Right atrium auricular region (tissue), 2 donors: ENCODE measurements around the gene CASP9. TPM values are rescaled to one million over a fixed set of nuclear protein-coding genes. Genes with fewer than 3 reads are reported as not detected.

ENCODE experiments used
- DNase-seq: peaks from one replicate; pipeline ENCODE4 v3.0.0-alpha.2; 2019; ENCODE audit warnings: low spot score
- H3K27ac ChIP-seq, 2 donors: fragments of 200-600 bp; sonication (generic); 1 replicate in 1 of 2; 2 replicates in 1 of 2; pipeline ENCODE4 v1.5.1; 2016 to 2019
- H3K27me3 ChIP-seq, 2 donors: fragments of 200-600 bp; sonication (generic); one replicate each; pipeline versions ENCODE4 v1.5.1 to v1.6.0; 2017 to 2019
- H3K36me3 ChIP-seq: fragments of 200-600 bp; sonication (generic); one replicate; pipeline ENCODE4 v1.5.1; 2016
- H3K4me1 ChIP-seq, 2 donors: fragments of 200-600 bp; sonication (generic); one replicate each; pipeline versions ENCODE4 v1.5.1 to v1.6.0; 2017 to 2019
- H3K4me3 ChIP-seq, 2 donors: fragments of 200-600 bp; sonication (generic); 1 replicate in 1 of 2; 2 replicates in 1 of 2; pipeline ENCODE4 v1.5.1; 2017 to 2019; ENCODE audit warnings: mild to moderate bottlenecking in 1 of 2, moderate library complexity in 1 of 2
- H3K9me3 ChIP-seq, 2 donors: fragments of 200-600 bp; sonication (generic); one replicate each; pipeline ENCODE4 v1.5.1; 2019
- total RNA-seq, 2 donors: library from RNA; depleted of rRNA; stranded (reverse); fragments of >200 nt; gene quantifications; one replicate each; pipeline ENCODE4 v1.1.0, GENCODE V29; 2016
- TF ChIP-seq, protein P1 (sequence below), 2 donors: fragments of 200-600 bp; sonication (generic); IDR thresholded peaks; one replicate each; pipeline ENCODE4 v1.5.1; 2019; ENCODE audit warnings: antibody characterized with exemption in 2 of 2

CASP9 gene
- total RNA-seq, 2 donors from 2014 or later: 6.8 to 11.9 TPM

DNA sequence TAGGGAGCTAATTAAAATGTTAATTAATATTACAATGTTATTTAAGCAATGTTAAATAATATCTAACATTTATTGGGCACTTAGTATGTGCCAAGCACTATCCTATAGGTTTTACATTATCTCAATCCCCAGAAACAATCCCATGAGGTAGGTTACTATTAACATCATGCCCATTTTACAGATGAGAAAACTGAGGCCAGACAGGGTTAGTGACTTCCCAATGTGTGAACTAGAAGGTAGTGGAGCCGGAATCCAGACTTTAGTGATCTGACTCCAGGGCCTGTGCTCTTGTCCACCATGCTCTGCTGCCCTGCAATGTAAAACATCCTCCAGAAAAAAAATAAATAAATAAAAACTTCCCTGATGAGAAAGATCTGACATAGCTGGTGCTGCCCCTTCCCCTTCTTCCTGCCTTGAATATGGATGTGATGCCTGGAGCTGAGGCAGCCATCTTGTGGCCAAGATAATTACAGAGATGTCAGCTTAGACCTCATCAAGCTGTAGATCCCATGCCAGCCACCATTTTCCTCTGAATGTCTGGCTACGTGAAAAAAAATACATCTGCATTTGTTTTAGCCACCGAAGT is 75.0 kb downstream of the CASP9 start:
- H3K9me3 ChIP-seq: no peaks in the 10 kb centered on the region
- no peak for DNase-seq
- H3K4me1 ChIP-seq: no peaks in the 10 kb centered on the region
- no peak overlapping the region for H3K27ac ChIP-seq
- no peaks in the 10 kb centered on the region for H3K27me3 ChIP-seq
- no peaks in the 10 kb centered on the region for H3K36me3 ChIP-seq
- TF ChIP-seq, protein P1, sequence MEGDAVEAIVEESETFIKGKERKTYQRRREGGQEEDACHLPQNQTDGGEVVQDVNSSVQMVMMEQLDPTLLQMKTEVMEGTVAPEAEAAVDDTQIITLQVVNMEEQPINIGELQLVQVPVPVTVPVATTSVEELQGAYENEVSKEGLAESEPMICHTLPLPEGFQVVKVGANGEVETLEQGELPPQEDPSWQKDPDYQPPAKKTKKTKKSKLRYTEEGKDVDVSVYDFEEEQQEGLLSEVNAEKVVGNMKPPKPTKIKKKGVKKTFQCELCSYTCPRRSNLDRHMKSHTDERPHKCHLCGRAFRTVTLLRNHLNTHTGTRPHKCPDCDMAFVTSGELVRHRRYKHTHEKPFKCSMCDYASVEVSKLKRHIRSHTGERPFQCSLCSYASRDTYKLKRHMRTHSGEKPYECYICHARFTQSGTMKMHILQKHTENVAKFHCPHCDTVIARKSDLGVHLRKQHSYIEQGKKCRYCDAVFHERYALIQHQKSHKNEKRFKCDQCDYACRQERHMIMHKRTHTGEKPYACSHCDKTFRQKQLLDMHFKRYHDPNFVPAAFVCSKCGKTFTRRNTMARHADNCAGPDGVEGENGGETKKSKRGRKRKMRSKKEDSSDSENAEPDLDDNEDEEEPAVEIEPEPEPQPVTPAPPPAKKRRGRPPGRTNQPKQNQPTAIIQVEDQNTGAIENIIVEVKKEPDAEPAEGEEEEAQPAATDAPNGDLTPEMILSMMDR (IDR thresholded peaks at IDR 0.05): no peak
- no peak overlapping the region for H3K4me3 ChIP-seq

DNA sequence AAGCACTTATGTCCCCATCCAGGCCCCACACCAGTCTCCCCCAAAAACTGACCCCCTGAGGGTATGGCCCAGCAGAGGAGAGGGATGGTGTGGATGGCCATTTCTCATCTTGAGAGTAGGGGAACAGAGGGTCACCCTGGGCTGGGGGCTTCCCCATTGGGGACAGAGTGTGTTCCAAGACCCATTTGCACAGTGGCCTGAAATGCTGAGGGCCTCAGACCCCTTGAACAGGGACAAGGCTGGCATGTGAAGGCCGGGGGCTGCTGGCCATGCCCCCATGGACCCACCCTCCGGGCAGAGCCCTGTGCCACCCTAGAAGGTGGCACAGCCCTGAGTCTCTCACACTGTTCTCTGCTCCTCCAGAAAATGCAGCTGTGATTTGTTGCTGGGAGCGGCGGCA is 77.8 kb downstream of the CASP9 start:
- TF ChIP-seq, protein P1 (IDR thresholded peaks at IDR 0.05): no peak
- no peaks in the 10 kb centered on the region for H3K36me3 ChIP-seq
- H3K9me3 ChIP-seq: no peaks in the 10 kb centered on the region
- no peak overlapping the region for H3K4me3 ChIP-seq
- H3K27me3 ChIP-seq: no peaks in the 10 kb centered on the region
- no peak for DNase-seq
- H3K4me1 ChIP-seq: no peaks in the 10 kb centered on the region
- H3K27ac ChIP-seq: no peak overlapping the region

DNA sequence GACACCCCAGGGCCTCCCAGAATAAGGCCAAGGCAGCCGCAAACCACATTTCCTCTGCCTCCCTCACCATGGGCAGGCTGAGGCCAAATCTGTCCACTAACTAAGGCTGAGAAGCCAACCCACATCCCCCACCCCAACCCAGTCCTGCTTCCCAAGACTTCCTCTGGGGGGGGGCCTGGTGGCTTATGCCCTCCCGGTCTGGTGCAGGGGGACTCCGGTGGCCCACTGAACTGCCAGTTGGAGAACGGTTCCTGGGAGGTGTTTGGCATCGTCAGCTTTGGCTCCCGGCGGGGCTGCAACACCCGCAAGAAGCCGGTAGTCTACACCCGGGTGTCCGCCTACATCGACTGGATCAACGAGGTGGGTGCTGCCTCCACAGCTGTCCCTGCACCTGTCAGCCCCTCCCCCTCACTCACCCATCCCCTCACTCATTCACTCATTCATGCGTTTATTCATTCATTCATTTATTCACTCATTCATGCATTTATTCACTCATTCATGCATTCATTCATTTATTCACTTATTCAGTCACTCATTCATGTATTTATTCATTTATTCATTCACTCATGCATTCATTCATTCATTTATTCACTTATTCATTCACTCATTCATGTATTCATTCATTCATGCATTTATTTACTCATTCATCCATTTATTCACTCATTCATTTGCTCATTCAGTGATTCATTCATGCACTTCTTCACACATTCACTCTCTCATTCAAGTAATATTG is 78.5 kb downstream of the CASP9 start:
- Histone ChIP-seq H3K27me3 (no peaks in the 10 kb centered on the region), H3K36me3 (no peaks in the 10 kb centered on the region), H3K9me3 (no peaks in the 10 kb centered on the region), H3K4me3 (no peak overlapping the region), H3K27ac (no peak overlapping the region), H3K4me1 (no peaks in the 10 kb centered on the region)
- DNase-seq: no peak
- TF ChIP-seq, protein P1 (IDR thresholded peaks at IDR 0.05): no peak

DNA sequence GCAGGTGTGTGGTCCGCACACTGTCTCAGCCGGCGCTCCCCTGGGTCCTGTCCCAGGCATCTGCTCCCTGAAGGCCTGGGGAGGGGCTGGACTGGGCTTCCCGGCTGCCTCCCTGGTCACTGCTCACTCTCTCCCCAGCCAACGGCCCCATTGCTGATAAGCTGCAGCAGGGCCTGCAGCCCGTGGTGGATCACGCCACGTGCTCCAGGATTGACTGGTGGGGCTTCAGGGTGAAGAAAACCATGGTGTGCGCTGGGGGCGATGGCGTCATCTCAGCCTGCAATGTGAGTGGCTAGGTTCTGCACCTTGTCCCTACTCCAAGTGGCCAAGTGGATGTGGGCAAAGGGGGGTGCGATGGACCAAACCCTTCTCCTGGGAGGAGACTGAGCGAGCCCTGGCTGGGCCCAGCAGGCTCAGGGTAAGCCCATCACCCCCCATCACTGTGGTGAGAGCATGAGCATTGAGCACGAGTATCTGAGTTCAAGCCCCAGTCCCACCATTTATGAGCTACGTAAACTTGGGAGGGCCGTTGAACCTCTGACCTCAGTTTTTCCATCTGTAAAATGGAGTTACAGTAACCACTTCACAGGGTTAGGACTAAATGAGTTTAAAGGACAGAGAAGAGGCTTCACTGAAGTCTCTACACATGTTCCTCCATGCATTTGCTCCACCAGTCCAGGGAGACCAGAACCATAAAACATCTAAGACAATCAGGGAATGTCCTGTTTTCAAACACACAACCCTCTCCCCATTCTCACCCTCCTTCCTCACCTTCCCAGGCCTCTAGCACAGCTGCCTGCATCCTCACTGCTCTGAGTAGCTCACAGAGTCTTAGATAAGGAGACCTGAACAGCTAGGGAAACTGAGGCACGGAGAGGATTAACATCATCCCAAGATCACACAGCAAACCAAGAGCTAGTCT is 79.3 kb downstream of the CASP9 start:
- no peak overlapping the region for H3K4me3 ChIP-seq
- H3K9me3 ChIP-seq: no peaks in the 10 kb centered on the region
- no peaks in the 10 kb centered on the region for H3K4me1 ChIP-seq
- TF ChIP-seq, protein P1 (IDR thresholded peaks at IDR 0.05): no peak
- H3K27ac ChIP-seq: no peak overlapping the region
- H3K36me3 ChIP-seq: no peaks in the 10 kb centered on the region
- DNase-seq: no peak
- H3K27me3 ChIP-seq: no peaks in the 10 kb centered on the region

DNA sequence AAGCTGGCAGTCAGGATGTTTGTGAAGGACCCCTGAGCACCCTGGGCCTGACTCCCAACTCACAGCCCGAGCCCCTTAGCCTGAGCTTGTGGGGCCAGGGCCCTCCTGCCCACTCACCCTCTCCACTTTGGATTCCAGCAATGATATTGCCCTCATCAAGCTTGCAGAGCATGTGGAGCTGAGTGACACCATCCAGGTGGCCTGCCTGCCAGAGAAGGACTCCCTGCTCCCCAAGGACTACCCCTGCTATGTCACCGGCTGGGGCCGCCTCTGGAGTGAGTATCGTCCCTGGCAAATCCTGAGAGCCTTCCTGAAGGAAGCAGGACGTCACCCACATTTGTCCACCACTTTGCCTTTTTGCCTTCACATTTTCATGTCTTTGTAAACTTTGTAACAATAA is 80.7 kb downstream of the CASP9 start:
- H3K27ac ChIP-seq: no peak overlapping the region
- TF ChIP-seq, protein P1 (IDR thresholded peaks at IDR 0.05): no peak
- DNase-seq: no peak
- H3K9me3 ChIP-seq: no peaks in the 10 kb centered on the region
- H3K4me3 ChIP-seq: no peak overlapping the region
- no peaks in the 10 kb centered on the region for H3K27me3 ChIP-seq
- no peaks in the 10 kb centered on the region for H3K36me3 ChIP-seq
- no peaks in the 10 kb centered on the region for H3K4me1 ChIP-seq
